NCI-H1092 (cell line): Measurements from ENCODE around the gene RNASEH2C.
A peak's percentile ranks its signal among the peaks of the same experiment; 100 is the strongest.
"Not testable (repeated sequence)": the region's sequence is repeated elsewhere in the genome, so short reads cannot be mapped to it uniquely, and the experiment has no call there.

Experiments used
- DNase-seq: peaks from one replicate; lab custom pipeline; 2025; lab: John Stamatoyannopoulos, UW

The RNASEH2C gene

GRCh38 chr11:65720211-65720934, at the start of gene RNASEH2C:
Gene RNASEH2C (minus strand): TSS chr11:65720798. CDS start chr11:65720758, 40 bp downstream.
- peak; percentile 87 for DNase-seq

- not testable (repeated sequence) for DNase-seq
Measured at GRCh38 chr11:65767806-65768205, 47.2 kb upstream of the RNASEH2C start.

DNA sequence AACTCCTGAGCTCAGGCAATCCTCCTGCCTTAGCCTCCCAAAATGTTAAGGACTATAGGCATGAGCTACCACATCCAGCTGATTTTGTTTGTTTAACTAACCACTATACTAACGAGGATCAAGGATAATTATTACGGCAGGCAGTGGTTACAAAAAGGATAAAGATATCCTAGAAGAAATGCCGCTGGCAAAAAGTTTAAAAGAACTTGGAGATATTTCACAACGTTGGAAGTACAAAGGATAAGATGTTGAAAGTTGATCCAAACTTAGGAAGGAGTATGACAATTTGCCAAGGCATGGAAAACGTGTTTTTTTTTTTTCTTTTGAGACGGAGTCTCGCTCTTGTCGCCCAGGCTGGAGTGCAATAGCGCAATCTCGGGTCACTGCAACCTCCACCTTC, 46.8 kb upstream of the RNASEH2C start:
- no peak for DNase-seq

DNA sequence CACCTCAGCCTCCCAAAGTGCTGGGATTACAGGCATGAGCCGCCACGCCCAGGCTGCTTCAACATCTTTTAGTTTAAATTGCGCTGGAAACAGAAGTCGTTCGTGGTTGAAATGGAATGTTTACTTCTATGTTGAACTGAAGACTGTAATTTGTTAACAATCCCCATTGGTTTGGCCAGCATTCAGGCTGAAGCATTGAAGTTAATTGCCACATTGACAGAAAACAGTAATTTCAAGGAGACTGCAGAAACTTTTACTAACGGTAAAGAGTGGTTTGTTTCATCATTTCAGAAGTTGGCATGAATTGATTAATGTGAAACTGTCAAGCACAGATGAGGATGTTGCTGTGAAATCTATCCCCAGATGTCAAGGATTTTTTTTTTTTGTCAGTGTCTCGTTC, 45.9 kb upstream of the RNASEH2C start:
- DNase-seq = no peak

DNA sequence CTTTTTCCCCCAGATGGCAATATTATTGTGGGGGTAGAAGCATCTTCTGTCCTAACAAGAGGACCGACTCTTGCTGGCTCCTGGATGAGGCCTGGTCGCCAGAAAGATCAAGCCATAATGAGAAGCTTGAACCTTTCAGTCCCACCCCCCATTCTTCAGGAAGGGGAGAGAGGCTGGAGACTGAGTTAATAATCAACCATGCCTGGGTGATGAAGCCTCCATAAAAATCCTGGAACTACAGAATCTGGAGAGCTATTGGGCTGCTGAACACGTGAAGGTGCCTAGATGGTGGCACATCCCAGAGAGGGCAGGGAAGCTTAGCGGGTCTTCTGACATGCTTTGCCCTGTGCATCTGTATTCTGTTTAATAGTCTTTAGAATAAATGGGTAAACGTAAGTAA, 43.8 kb upstream of the RNASEH2C start:
- no peak for DNase-seq

DNA sequence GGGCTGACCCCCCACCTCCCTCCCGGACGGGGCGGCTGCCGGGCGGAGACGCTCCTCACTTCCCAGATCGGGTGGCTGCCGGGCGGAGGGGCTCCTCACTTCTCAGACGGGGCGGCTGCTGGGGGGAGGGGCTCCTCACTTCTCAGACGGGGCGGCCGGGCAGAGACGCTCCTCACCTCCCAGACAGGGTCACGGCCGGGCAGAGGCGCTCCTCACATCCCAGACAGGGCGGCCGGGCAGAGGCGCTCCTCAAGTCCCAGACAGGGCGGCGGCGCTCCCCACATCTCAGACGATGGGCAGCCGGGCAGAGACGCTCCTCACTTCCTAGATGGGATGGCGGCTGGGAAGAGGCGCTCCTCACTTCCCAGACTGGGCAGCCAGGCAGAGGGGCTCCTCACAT, 42.2 kb upstream of the RNASEH2C start:
- not testable (repeated sequence) for DNase-seq

DNA sequence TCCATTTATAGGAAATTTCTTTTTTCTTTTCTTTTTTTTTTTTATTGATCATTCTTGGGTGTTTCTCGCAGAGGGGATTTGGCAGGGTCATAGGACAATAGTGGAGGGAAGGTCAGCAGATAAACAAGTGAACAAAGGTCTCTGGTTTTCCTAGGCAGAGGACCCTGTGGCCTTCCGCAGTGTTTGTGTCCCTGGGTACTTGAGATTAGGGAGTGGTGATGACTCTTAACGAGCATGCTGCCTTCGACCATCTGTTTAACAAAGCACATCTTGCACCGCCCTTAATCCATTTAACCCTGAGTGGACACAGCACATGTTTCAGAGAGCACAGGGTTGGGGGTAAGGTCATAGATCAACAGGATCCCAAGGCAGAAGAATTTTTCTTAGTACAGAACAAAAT, 41.6 kb upstream of the RNASEH2C start:
- DNase-seq = not testable (repeated sequence)

- DNase-seq = no peak
Measured at GRCh38 chr11:65745049-65745448, 24.5 kb upstream of the RNASEH2C start.

- DNase-seq = no peak
Measured at GRCh38 chr11:65744699-65745042, 24.1 kb upstream of the RNASEH2C start.

- no peak for DNase-seq
Measured at GRCh38 chr11:65744026-65744698, 23.6 kb upstream of the RNASEH2C start.

DNA sequence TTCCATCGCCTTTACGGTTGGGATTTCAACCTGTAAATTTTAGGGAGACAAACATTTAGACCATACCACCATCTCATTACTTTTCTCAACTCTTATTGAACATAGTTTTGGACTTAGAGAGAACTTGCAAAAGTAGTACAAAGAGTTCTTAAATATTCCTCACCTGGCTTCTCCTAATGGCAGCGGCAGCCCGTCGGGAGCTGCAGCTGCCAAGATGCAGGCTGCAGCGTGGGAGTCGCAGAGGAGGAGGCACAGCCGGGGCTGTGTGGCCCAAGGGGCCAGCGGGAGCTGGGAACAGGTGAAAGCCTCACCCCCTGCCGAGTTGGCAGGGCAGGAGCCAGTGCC, 23.1 kb upstream of the RNASEH2C start:
- no peak for DNase-seq

DNA sequence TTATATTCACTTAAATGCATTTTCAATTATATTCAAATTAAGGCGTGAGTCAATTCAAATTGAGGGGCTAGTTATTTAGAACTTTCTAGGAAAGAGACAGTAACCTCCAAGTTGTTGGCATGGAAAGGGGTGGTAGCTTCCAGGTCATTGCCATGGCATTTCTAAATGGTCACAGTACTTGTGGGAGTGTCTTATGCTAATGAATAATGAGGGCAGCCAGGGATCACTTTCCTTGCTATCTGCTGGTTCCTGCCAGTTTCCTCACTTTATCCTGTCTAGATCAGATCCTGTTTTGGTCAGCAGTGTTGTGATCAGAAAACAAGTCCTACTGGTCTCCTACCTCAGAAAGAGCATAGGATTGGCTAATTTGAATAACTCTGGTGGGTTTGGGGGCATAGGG, 21.8 kb upstream of the RNASEH2C start:
- DNase-seq = no peak

GRCh38 chr11:65741185-65741584, 20.6 kb upstream of the RNASEH2C start:
- no peak for DNase-seq

DNA sequence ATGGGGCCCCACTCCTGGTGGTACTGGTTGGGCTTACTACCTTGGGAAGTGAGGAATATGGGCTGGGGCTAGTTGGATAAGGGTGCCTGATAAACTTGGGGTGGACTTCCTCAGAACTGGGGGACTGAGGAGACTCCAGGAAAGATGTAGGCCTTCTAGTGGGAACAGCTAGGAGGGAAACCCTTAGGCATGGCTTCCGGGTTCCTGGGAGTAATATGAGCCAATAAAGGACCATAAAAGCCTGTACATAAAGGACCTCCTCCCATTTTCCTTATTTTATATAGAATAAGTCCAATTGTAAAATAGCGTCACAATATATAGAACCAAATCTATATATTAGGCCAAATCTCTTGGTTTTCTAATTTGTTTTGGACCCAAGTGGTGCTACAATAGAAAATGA, 18.4 kb upstream of the RNASEH2C start:
- no peak for DNase-seq

DNA sequence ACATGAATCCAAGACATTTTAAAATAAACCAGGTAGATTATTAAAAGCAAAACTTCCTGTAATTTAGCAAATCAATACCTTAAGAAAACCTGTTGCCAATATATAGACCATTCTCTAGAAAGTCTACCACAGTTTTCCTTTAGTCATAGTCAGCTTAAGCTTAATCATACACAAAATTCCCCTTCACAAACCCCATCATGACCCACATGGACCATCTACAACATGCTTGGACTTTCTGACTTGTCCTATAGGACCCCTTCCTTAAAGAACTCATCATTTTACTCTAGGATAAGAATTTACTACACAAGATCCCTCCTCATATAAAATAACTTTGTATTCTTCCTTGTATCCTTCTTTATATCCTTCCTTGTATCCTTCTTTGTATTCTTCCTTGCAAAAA, 16.2 kb upstream of the RNASEH2C start:
- DNase-seq = no peak

- DNase-seq = not testable (repeated sequence)
Measured at GRCh38 chr11:65735111-65735510, 14.5 kb upstream of the RNASEH2C start.

DNA sequence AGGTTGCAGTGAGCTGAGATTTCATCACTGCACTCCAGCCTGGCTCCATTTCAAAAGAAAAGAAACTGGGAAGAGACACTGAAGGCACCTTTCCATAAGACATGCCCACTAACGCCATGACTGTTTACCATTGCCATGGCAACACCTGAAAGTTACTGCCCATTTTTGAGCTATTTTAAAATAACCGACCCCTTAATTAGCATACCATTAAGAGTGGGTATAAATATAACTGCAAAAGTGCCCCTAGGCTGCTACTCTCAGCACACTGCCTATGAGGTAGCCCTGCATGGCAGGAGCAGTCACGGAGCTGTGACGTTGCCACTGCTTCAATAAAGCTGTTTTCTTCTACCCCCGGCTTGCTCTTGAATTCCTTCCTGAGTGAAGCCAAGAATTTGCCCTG, 9.9 kb upstream of the RNASEH2C start:
- DNase-seq = no peak

DNA sequence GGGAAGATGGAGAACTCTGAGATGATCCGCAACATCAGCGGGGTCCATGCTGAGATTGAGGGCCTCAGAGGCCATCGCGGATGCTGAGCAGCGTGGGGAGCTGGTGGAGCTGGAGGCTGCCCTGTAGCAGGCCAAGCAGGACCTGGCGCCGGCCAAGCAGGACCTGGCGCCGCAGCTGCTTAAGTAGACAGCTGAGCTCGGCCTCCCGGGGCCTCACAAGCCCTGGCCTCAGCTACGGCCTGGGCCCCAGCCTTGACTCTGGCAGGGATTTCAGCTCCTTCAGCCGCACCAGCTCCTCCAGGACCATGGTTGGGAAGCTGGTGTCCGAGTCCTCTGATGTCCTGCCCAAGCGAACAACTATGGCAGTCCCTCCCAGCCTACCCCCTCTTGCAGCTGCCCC, 7.3 kb upstream of the RNASEH2C start:
- no peak for DNase-seq

- no peak for DNase-seq
Measured at GRCh38 chr11:65726660-65727059, 6.1 kb upstream of the RNASEH2C start.

DNA sequence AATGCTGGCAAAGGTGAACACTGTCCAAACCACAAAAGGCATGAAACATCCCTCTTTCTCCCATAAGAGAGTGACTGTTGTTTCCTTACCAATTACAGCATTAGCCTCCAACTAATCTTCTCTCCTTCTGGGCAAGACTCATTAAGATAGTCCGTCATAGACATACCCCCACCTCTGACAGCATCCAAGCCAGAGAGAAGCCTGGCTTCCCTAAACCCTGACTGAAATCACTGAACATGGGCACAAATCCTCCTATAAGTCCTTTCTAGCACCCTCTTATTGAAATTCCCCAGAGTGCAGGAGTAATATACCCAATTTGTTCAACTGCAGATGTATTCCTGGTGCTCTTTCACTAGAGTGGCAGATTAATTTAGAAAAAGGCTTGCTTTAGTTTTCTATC, 1.7 kb upstream of the RNASEH2C start:
- DNase-seq = no peak

- DNase-seq = no peak
Measured at GRCh38 chr11:65719871-65720210, 757 bp downstream of the RNASEH2C start.

GRCh38 chr11:65718964-65719492, 1.6 kb downstream of the RNASEH2C start:
- no peak for DNase-seq

DNA sequence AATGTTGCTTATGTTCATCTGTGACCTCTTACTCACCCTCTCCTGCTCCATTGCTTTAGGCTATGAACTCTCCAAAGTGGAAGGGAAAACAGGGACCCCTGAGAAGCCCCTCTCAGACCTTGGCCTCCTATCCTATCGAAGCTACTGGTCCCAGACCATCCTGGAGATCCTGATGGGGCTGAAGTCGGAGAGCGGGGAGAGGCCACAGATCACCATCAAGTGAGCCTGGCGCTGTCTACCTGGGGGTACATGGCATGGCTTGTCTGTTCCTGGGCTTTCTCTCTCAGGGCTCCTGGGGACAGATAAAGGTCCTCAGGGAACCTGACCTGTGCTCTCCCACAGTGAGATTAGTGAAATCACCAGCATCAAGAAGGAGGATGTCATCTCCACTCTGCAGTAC, 2.1 kb downstream of the RNASEH2C start:
- DNase-seq = no peak

DNA sequence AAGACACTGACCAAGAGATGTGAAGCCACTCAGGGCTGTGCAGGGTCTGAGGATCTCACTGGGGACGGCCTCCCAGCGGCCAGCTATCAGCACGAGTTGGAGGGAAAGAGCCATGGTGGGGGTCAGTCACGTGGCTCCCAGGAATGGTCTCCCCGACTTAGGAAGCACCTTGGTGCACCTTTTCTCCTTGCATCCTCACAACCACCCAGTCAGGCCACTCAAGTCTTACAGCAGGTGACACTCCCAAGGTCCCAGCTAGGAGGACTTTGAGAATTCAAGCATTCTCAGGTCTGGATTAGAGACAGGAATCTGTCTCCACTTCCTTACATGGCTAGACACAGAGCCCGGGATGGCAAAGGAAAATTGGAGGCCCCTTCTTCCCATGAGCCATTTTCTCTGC, 2.7 kb downstream of the RNASEH2C start:
- no peak for DNase-seq
